ENCODE data around the gene KLF14.

- TF ChIP-seq CTCF (IDR thresholded peaks at IDR 0.05; ENCODE audit: extremely low read depth in 1 of 2, insufficient read depth in 1 of 2, low read depth in 1 of 2, low read length in 2 of 2) (peak; percentile 36 to 52), POLR2AphosphoS5 (IDR thresholded peaks at IDR 0.05; ENCODE audit: insufficient read depth, low read depth, low read length) (no peak), JUN (IDR thresholded peaks at IDR 0.05; ENCODE audit: borderline replicate concordance, insufficient read depth, insufficient read length, low read depth) (no peak)
Measured at GRCh38 chr7:130695840-130696239, 38.2 kb downstream of the KLF14 start.

Measured in endothelial cell of umbilical vein (primary cell).